ENCODE results near the gene CDK6.

CDK6 gene

DNA sequence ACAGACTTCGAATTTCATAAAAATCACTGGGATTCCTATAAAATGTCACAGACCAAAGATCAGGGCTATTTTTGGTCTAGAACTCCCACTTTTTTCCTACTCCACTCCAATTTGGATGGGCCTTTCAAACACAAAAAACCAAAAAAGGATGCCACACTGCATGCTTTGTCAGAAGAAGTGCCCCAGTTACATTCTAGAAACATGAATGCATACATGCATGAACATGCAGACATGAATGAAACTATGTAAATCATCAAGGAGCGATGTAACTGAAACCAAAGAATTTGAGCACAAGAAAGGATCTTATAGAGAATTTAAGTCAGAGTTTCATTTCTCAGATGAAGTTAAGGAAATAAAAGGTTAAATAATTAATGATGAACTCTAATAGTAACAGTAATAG, 214.3 kb downstream of the CDK6 start:
- Histone ChIP-seq H3K27me3 (ENCODE audit: control insufficient read depth, insufficient read depth, low read length) (no peaks in the 10 kb centered on the region), H3K4me1 (ENCODE audit: control insufficient read depth, insufficient read depth, low read length) (no peaks in the 10 kb centered on the region), H3K9ac (ENCODE audit: low read length) (no peak overlapping the region), H3K4me3 (ENCODE audit: low read length) (no peak overlapping the region), H3K9me3 (ENCODE audit: control insufficient read depth, low read length) (no peaks in the 10 kb centered on the region), H3K36me3 (ENCODE audit: control insufficient read depth, insufficient read depth, low read length) (no peaks in the 10 kb centered on the region)

DNA sequence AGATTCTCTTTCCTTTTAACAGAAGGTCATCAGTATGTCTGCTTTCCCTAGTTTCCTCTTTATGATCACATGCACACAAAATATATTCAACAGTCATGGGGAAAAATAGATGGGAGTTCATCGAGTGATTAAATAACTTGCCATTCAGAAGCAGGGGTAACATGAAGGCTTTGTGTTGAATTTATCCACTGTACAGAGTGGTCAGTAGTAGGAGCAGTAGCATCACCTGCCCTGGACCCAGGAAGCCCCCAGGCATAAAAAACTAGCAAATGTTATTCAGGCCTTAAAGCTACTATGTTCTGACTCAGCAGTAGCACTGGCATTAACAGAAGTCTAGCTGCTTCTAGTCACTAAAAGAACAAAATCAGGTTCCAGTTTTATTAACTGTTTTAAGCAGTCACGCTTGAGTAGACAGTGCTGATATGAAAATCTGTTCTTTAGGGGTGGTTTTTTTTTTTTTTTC, 214.8 kb downstream of the CDK6 start:
- Histone ChIP-seq H3K9ac (ENCODE audit: low read length) (no peak overlapping the region), H3K27me3 (ENCODE audit: control insufficient read depth, insufficient read depth, low read length) (no peaks in the 10 kb centered on the region), H3K4me3 (ENCODE audit: low read length) (no peak overlapping the region), H3K9me3 (ENCODE audit: control insufficient read depth, low read length) (no peaks in the 10 kb centered on the region), H3K36me3 (ENCODE audit: control insufficient read depth, insufficient read depth, low read length) (no peaks in the 10 kb centered on the region), H3K4me1 (ENCODE audit: control insufficient read depth, insufficient read depth, low read length) (no peaks in the 10 kb centered on the region)

- Histone ChIP-seq H3K4me3 (ENCODE audit: low read length) (no peak overlapping the region), H3K27me3 (ENCODE audit: control insufficient read depth, insufficient read depth, low read length) (no peaks in the 10 kb centered on the region), H3K4me1 (ENCODE audit: control insufficient read depth, insufficient read depth, low read length) (no peaks in the 10 kb centered on the region), H3K36me3 (ENCODE audit: control insufficient read depth, insufficient read depth, low read length) (no peaks in the 10 kb centered on the region), H3K9me3 (ENCODE audit: control insufficient read depth, low read length) (no peaks in the 10 kb centered on the region), H3K9ac (ENCODE audit: low read length) (no peak overlapping the region)
Measured at GRCh38 chr7:92621026-92621540, 215.3 kb downstream of the CDK6 start.

- H3K9ac ChIP-seq (ENCODE audit: low read length), result no peak overlapping the region
- no peaks in the 10 kb centered on the region for H3K9me3 ChIP-seq (ENCODE audit: control insufficient read depth, low read length)
- H3K36me3 ChIP-seq (ENCODE audit: control insufficient read depth, insufficient read depth, low read length), result no peaks in the 10 kb centered on the region
- H3K4me3 ChIP-seq (ENCODE audit: low read length), result no peak overlapping the region
- H3K4me1 ChIP-seq (ENCODE audit: control insufficient read depth, insufficient read depth, low read length), result no peaks in the 10 kb centered on the region
- H3K27me3 ChIP-seq (ENCODE audit: control insufficient read depth, insufficient read depth, low read length), result no peaks in the 10 kb centered on the region
Measured at GRCh38 chr7:92615861-92616260, 220.5 kb downstream of the CDK6 start.

GRCh38 chr7:92614660-92615174, 221.7 kb downstream of the CDK6 start:
- no peak overlapping the region for H3K4me3 ChIP-seq (ENCODE audit: low read length)
- no peak overlapping the region for H3K9ac ChIP-seq (ENCODE audit: low read length)
- H3K4me1 ChIP-seq (ENCODE audit: control insufficient read depth, insufficient read depth, low read length), result no peaks in the 10 kb centered on the region
- H3K9me3 ChIP-seq (ENCODE audit: control insufficient read depth, low read length), result no peaks in the 10 kb centered on the region
- H3K36me3 ChIP-seq (ENCODE audit: control insufficient read depth, insufficient read depth, low read length), result no peaks in the 10 kb centered on the region
- no peaks in the 10 kb centered on the region for H3K27me3 ChIP-seq (ENCODE audit: control insufficient read depth, insufficient read depth, low read length)

DNA sequence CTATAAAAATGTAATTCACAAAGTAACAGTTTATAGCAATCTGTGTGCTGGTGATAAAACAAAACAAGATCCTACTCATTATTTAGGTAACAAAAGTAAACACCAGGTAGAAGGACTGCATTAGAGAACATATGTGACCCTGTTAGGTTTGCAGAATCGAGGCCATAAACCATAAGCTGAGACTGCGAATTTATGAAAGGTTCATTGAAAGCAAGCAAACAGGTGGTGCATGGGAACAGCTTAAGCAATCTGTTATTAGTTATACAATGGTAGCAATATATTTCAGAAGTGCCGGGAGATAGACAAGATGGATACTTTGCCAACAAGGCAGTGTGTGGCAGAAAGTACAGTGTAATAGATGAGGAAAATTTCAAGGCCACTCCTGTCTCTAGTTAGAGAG, 222.7 kb downstream of the CDK6 start:
- Histone ChIP-seq H3K9me3 (ENCODE audit: control insufficient read depth, low read length) (no peaks in the 10 kb centered on the region), H3K9ac (ENCODE audit: low read length) (no peak overlapping the region), H3K36me3 (ENCODE audit: control insufficient read depth, insufficient read depth, low read length) (no peaks in the 10 kb centered on the region), H3K4me3 (ENCODE audit: low read length) (no peak overlapping the region), H3K4me1 (ENCODE audit: control insufficient read depth, insufficient read depth, low read length) (no peaks in the 10 kb centered on the region), H3K27me3 (ENCODE audit: control insufficient read depth, insufficient read depth, low read length) (no peaks in the 10 kb centered on the region)

GRCh38 chr7:92613214-92613613, 223.2 kb downstream of the CDK6 start:
- Histone ChIP-seq H3K9ac (ENCODE audit: low read length) (no peak overlapping the region), H3K9me3 (ENCODE audit: control insufficient read depth, low read length) (no peaks in the 10 kb centered on the region), H3K4me3 (ENCODE audit: low read length) (no peak overlapping the region), H3K36me3 (ENCODE audit: control insufficient read depth, insufficient read depth, low read length) (no peaks in the 10 kb centered on the region), H3K27me3 (ENCODE audit: control insufficient read depth, insufficient read depth, low read length) (no peaks in the 10 kb centered on the region), H3K4me1 (ENCODE audit: control insufficient read depth, insufficient read depth, low read length) (no peaks in the 10 kb centered on the region)

DNA sequence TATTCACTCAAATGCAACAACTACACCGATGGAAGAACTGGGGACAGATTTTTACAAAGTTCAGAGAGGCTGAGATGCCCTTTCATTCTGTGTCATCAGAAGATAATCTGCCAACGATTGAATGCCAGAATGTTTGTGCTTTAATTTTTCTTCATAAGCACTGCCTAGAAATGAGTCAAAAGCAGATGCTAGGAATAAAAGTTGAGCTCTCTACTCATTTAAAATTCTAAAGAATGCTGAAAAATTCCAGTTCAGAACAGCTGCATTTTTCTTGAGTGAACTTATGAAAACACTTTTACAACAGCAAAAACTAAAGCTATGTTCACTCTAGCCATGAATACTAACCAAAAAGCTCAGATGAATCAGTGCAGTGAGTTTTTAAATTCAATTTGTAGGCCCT, 223.9 kb downstream of the CDK6 start:
- Histone ChIP-seq H3K27me3 (ENCODE audit: control insufficient read depth, insufficient read depth, low read length) (no peaks in the 10 kb centered on the region), H3K9ac (ENCODE audit: low read length) (no peak overlapping the region), H3K4me1 (ENCODE audit: control insufficient read depth, insufficient read depth, low read length) (no peaks in the 10 kb centered on the region), H3K9me3 (ENCODE audit: control insufficient read depth, low read length) (no peaks in the 10 kb centered on the region), H3K36me3 (ENCODE audit: control insufficient read depth, insufficient read depth, low read length) (no peaks in the 10 kb centered on the region), H3K4me3 (ENCODE audit: low read length) (no peak overlapping the region)

DNA sequence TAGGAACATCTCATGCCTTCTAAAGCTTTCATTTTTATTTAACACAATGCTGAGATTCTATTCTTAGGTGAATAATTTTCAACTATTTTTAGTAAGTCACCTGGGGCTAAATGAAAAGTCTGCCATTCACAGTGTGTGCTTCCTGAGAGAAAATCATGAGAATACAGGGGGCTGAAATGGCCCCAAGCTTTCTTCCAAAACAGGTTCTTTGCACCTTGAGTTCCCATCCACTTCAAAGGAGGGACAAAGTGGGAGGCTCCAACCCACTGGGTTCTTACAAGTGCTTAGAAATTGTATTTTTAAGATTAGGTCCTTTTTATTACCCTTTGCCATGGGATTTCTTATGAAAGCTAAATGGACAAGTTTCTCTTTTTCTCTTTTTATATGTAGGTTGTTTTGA, 224.6 kb downstream of the CDK6 start:
- no peak overlapping the region for H3K9ac ChIP-seq (ENCODE audit: low read length)
- no peaks in the 10 kb centered on the region for H3K9me3 ChIP-seq (ENCODE audit: control insufficient read depth, low read length)
- H3K36me3 ChIP-seq (ENCODE audit: control insufficient read depth, insufficient read depth, low read length), result no peaks in the 10 kb centered on the region
- no peaks in the 10 kb centered on the region for H3K4me1 ChIP-seq (ENCODE audit: control insufficient read depth, insufficient read depth, low read length)
- H3K4me3 ChIP-seq (ENCODE audit: low read length), result no peak overlapping the region
- no peaks in the 10 kb centered on the region for H3K27me3 ChIP-seq (ENCODE audit: control insufficient read depth, insufficient read depth, low read length)

GRCh38 chr7:92609921-92610518, 226.4 kb downstream of the CDK6 start:
- Histone ChIP-seq H3K27me3 (ENCODE audit: control insufficient read depth, insufficient read depth, low read length) (no peaks in the 10 kb centered on the region), H3K4me3 (ENCODE audit: low read length) (no peak overlapping the region), H3K4me1 (ENCODE audit: control insufficient read depth, insufficient read depth, low read length) (no peaks in the 10 kb centered on the region), H3K36me3 (ENCODE audit: control insufficient read depth, insufficient read depth, low read length) (no peaks in the 10 kb centered on the region), H3K9ac (ENCODE audit: low read length) (no peak overlapping the region), H3K9me3 (ENCODE audit: control insufficient read depth, low read length) (no peaks in the 10 kb centered on the region)

- no peak overlapping the region for H3K4me3 ChIP-seq (ENCODE audit: low read length)
- no peaks in the 10 kb centered on the region for H3K27me3 ChIP-seq (ENCODE audit: control insufficient read depth, insufficient read depth, low read length)
- no peaks in the 10 kb centered on the region for H3K4me1 ChIP-seq (ENCODE audit: control insufficient read depth, insufficient read depth, low read length)
- H3K9me3 ChIP-seq (ENCODE audit: control insufficient read depth, low read length), result no peaks in the 10 kb centered on the region
- no peak overlapping the region for H3K9ac ChIP-seq (ENCODE audit: low read length)
- no peaks in the 10 kb centered on the region for H3K36me3 ChIP-seq (ENCODE audit: control insufficient read depth, insufficient read depth, low read length)
Measured at GRCh38 chr7:92608380-92609322, 227.7 kb downstream of the CDK6 start.

GRCh38 chr7:92606985-92607384, 229.4 kb downstream of the CDK6 start:
- H3K9ac ChIP-seq (ENCODE audit: low read length), result no peak overlapping the region

More at GRCh38 chr7:92606985-92607384, 229.4 kb downstream of the CDK6 start:
- Histone ChIP-seq H3K27me3 (ENCODE audit: control insufficient read depth, insufficient read depth, low read length) (no peaks in the 10 kb centered on the region), H3K36me3 (ENCODE audit: control insufficient read depth, insufficient read depth, low read length) (no peaks in the 10 kb centered on the region), H3K4me3 (ENCODE audit: low read length) (no peak overlapping the region), H3K9me3 (ENCODE audit: control insufficient read depth, low read length) (no peaks in the 10 kb centered on the region), H3K4me1 (ENCODE audit: control insufficient read depth, insufficient read depth, low read length) (no peaks in the 10 kb centered on the region)
